Prostate gland (tissue), 2 donors: ENCODE measurements around the gene GPR35. TPM values are rescaled to one million over a fixed set of nuclear protein-coding genes. Genes with fewer than 3 reads are reported as not detected.

Source experiments
- DNase-seq: peaks from one replicate; pipeline ENCODE4 v3.0.0-alpha.2; 2019; ENCODE audit warnings: low spot score
- H3K27ac ChIP-seq, 2 donors: fragments of 200-600 bp; sonication (generic); 2 replicates each; pipeline ENCODE4 v1.5.1; 2017 to 2019
- H3K27me3 ChIP-seq: fragments of 200-600 bp; sonication (generic); replicated peaks from 2 replicates; pipeline ENCODE4 v1.5.1; 2019; ENCODE audit not compliant: insufficient read depth
- H3K36me3 ChIP-seq, 2 donors: fragments of 200-600 bp; sonication (generic); 1 replicate in 1 of 2; 2 replicates in 1 of 2; pipeline versions ENCODE4 v1.5.1 to v1.8.1; 2017 to 2019
- H3K4me1 ChIP-seq: fragments of 200-600 bp; sonication (generic); replicated peaks from 2 replicates; pipeline ENCODE4 v1.5.1; 2019
- H3K4me3 ChIP-seq, 2 donors: fragments of 200-600 bp; sonication (generic); 2 replicates each; pipeline ENCODE4 v1.5.1; 2017 to 2019
- H3K9me3 ChIP-seq: fragments of 200-600 bp; sonication (generic); 2 replicates; pipeline ENCODE4 v1.5.1; 2017
- POLR2A ChIP-seq: fragments of 450-650 bp; IDR thresholded peaks from one replicate; pipeline ENCODE4 v1.6.1; 2016; ENCODE audit warnings: antibody characterized with exemption, mild to moderate bottlenecking
- POLR2AphosphoS5 ChIP-seq: sonication (generic); formaldehyde crosslinking; IDR thresholded peaks from one replicate; pipeline ENCODE4 v1.6.1; 2017; ENCODE audit warnings: antibody characterized with exemption
- WGBS: methylation state at CpG from one replicate; pipeline ENCODE4 v1.1.5; 2018; 5-methylcytosine and 5-hydroxymethylcytosine counted together
- intact Hi-C: fragments of 100-400 bp; cut with DNase I; formaldehyde crosslinking; loops from one replicate; pipeline ENCODE4 v1.14.2; 2022
- total RNA-seq, 2 donors: library from RNA; depleted of rRNA; stranded (reverse); fragments of >200 nt; gene quantifications; one replicate each; pipeline ENCODE4 v1.1.0, GENCODE V29; 2016
- TF ChIP-seq, protein P1 (sequence below), 4 experiments: fragments of 200-600 bp in 2 of 4; fragments of 450-650 bp in 2 of 4; sonication (generic) in 2 of 4; IDR thresholded peaks; 1 replicate in 3 of 4; 2 replicates in 1 of 4; pipeline ENCODE4 v1.5.1; 2016 to 2019; ENCODE audit warnings: antibody characterized with exemption in 4 of 4, mild to moderate bottlenecking in 2 of 4, moderate library complexity in 2 of 4

GPR35 gene
- total RNA-seq, 2 donors from 2014 or later: 3.3 to 4.6 TPM

DNA sequence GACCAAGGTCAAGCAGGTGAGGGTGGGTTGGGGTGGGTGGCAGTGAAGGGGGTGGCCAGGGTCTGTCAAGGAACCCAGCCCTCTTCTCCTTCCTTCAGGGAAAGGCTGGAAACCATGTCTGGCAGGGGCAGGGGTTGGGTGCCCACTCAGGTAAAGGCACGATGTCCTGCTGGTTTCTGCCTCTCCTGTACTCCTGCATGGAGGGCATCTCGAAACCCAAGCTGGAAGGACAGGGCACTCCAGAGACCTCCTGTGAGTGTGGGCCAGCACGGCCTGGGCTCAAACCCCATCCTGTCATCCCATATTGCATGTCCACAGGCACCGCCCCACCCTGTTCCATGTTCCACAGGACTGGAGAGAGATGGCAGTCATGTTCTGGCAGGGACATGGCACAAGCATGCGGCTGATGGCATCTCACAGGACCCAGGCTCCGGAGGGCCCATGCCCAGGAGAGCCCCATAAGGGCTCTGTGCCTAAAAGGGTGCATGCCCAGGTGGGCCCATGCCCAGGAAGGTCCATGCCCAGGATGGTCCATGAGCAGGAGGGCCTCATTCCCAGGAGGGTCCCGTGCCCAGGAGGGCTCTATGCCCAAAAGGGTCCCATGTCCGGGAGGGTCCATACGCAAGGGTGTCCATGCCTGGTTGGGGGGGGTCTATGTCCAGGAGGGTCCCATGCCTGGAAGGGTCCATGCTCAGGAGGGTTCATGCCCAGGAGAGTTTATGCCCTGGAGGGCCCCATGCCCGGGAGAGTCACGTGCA, 6.4 kb downstream of the GPR35 start:
- no peaks in the 10 kb centered on the region for H3K36me3 ChIP-seq
- H3K4me1 ChIP-seq: no peaks in the 10 kb centered on the region
- H3K27ac ChIP-seq: no peak overlapping the region
- H3K4me3 ChIP-seq: no peak overlapping the region
- no peaks in the 10 kb centered on the region for H3K27me3 ChIP-seq
- H3K9me3 ChIP-seq: no peaks in the 10 kb centered on the region
- no peak for DNase-seq
- intact Hi-C loops: no loop called here
- TF ChIP-seq POLR2A: no peak
- no peak for TF ChIP-seq POLR2AphosphoS5
- TF ChIP-seq, protein P1, sequence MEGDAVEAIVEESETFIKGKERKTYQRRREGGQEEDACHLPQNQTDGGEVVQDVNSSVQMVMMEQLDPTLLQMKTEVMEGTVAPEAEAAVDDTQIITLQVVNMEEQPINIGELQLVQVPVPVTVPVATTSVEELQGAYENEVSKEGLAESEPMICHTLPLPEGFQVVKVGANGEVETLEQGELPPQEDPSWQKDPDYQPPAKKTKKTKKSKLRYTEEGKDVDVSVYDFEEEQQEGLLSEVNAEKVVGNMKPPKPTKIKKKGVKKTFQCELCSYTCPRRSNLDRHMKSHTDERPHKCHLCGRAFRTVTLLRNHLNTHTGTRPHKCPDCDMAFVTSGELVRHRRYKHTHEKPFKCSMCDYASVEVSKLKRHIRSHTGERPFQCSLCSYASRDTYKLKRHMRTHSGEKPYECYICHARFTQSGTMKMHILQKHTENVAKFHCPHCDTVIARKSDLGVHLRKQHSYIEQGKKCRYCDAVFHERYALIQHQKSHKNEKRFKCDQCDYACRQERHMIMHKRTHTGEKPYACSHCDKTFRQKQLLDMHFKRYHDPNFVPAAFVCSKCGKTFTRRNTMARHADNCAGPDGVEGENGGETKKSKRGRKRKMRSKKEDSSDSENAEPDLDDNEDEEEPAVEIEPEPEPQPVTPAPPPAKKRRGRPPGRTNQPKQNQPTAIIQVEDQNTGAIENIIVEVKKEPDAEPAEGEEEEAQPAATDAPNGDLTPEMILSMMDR (IDR thresholded peaks at IDR 0.05): no peak
- 90% methylated on average over 11 of the region's 11 CpGs for WGBS

DNA sequence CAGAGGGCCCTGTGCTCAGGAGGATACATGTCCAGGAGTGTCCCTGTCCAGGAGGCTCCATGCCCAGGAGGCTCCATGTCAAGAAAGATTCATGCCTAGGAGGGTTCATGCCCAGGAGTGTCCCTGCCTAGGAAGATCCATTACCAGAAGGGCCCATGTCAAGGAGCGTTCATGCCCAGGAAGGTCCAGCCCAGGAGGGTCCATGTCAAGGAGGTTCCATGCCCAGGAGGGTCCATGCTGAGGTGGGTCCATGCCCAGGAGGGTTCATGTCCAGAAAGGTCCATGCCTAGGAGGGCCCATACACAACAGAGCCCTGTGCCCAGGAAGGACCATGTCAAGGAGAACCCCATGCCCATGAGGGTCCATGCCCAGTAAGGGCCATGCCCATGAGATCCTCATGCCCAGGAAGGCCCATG, 7.0 kb downstream of the GPR35 start:
- H3K27me3 ChIP-seq: no peaks in the 10 kb centered on the region
- TF ChIP-seq, protein P1 (IDR thresholded peaks at IDR 0.05): no peak
- no peak for TF ChIP-seq POLR2A
- TF ChIP-seq POLR2AphosphoS5: no peak
- intact Hi-C loops: no loop called here
- no peak overlapping the region for H3K4me3 ChIP-seq
- H3K27ac ChIP-seq: no peak overlapping the region
- H3K9me3 ChIP-seq: no peaks in the 10 kb centered on the region
- WGBS: 100% methylated on average over 1 of the region's 1 CpG
- H3K36me3 ChIP-seq: no peaks in the 10 kb centered on the region
- DNase-seq: no peak
- no peaks in the 10 kb centered on the region for H3K4me1 ChIP-seq

DNA sequence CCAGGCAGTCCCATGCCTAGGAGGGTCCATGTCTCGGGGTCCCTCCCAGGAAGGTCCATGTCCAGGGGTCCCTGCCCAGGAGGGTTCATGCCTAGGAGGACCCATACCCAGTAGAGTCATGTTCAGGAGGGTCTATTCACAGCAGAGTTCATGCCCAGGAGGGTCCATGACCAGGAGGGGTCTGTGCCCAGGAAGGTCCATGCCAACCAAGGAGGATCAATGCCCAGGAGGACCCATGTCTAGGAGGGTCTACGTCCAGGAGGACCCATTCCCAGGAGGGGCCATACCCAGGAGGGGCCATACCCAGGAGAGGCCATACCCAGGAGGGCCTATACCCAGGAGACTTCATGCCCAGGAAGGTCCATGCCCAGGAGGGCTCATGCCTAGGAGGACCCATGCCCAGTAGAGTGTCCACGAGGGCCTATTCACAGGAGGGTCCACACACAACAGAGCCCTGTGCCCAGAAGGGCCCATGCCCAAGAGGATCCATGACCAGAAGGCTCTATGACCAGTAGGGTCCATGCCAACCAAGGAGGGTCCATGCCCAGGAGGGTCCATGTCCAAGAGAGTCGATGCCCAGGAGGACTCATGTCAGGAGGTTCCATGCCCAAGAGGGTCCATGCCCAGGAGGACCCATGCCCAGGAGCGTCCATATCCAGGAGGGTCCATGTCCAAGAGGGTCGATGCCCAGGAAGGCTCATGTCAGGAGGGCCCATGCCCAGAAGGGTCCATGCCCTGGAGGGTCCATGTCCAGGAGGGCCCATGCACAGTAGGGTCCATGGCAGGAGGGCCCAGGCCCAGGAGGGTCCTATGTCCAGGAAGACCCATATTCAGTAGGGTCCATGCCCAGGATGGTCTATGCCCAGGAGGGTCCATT, 10.1 kb downstream of the GPR35 start:
- Histone ChIP-seq H3K9me3 (no peaks in the 10 kb centered on the region), H3K4me3 (no peak overlapping the region), H3K4me1 (no peaks in the 10 kb centered on the region), H3K36me3 (no peaks in the 10 kb centered on the region), H3K27ac (no peak overlapping the region), H3K27me3 (no peaks in the 10 kb centered on the region)
- intact Hi-C loops: no loop called here
- DNase-seq: no peak
- 82% methylated on average over 2 of the region's 6 CpGs for WGBS
- TF ChIP-seq POLR2A (no peak), POLR2AphosphoS5 (no peak)
- TF ChIP-seq, protein P1 (IDR thresholded peaks at IDR 0.05): no peak

DNA sequence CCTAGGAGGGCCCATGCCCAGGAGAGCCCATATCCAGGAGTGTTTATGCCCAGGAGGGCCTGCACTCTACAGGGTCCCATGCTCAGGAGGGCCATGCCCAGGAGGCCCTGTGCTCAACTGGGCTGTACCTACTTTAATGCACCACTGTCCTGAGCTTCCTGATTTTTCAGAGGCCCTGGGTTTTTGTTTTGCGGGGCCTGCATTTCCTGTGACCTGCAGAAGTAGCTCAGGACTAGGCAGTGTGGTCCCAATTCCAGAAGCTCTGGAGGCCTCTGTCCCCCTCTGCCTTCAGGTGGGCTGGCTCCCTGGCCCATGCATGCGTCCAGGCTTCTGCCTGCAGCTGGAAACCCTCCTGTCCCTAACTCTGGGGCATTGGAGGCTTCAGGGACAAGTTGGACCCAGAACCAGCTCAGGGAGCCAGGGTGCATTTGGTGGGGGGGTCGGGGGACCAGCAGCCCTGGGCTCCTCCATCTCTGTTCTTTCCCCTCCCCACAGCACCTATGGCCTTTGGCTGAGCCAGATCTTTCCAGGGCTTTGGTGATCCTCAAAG, 10.8 kb downstream of the GPR35 start:
- H3K27me3 ChIP-seq: no peaks in the 10 kb centered on the region
- H3K36me3 ChIP-seq: no peaks in the 10 kb centered on the region
- intact Hi-C loops: no loop called here
- TF ChIP-seq POLR2A: no peak
- TF ChIP-seq, protein P1 (IDR thresholded peaks at IDR 0.05): no peak
- TF ChIP-seq POLR2AphosphoS5: no peak
- DNase-seq: no peak
- no peak overlapping the region for H3K4me3 ChIP-seq
- no peak overlapping the region for H3K27ac ChIP-seq
- H3K4me1 ChIP-seq: no peaks in the 10 kb centered on the region
- WGBS: 86% methylated on average over 3 of the region's 3 CpGs
- H3K9me3 ChIP-seq: no peaks in the 10 kb centered on the region
